MM.1S (cell line): Measurements from ENCODE around the gene SERTM2.

ENCODE experiments used
- DNase-seq: peaks from one replicate; pipeline ENCODE4 v3.0.0-alpha.2; 2015
- H2AFZ ChIP-seq: fragments of 300-600 bp; sonication (generic); 2 replicates; pipeline ENCODE4 v1.6.0; 2016; ENCODE audit warnings: antibody characterized with exemption, low read length
- H3F3A ChIP-seq: fragments of 300-600 bp; sonication (generic); 2 replicates; pipeline ENCODE4 v1.6.1; 2016; ENCODE audit warnings: mild to moderate bottlenecking, antibody characterized with exemption, low read length, moderate library complexity, mixed read lengths; ENCODE audit not compliant: insufficient read depth
- H3K27ac ChIP-seq: fragments of 300-600 bp; sonication (generic); 2 replicates; pipeline ENCODE4 v1.5.1; 2016; ENCODE audit warnings: mild to moderate bottlenecking, low read length
- H3K27me3 ChIP-seq: fragments of 300-600 bp; sonication (generic); replicated peaks from 2 replicates; pipeline ENCODE4 v1.6.0; 2016; ENCODE audit warnings: low read length; ENCODE audit not compliant: insufficient read depth
- H3K36me3 ChIP-seq: fragments of 300-600 bp; sonication (generic); replicated peaks from 2 replicates; pipeline ENCODE4 v1.6.1; 2016; ENCODE audit warnings: mild to moderate bottlenecking, low read length, mixed read lengths; ENCODE audit not compliant: insufficient read depth
- H3K4me1 ChIP-seq: fragments of 300-600 bp; sonication (generic); 2 replicates; pipeline ENCODE4 v1.6.1; 2016; ENCODE audit warnings: low read length, mixed read lengths
- H3K4me2 ChIP-seq: fragments of 300-600 bp; sonication (generic); 2 replicates; pipeline ENCODE4 v1.6.0; 2016; ENCODE audit warnings: low read depth, low read length
- H3K4me3 ChIP-seq: fragments of 300-600 bp; sonication (generic); 2 replicates; pipeline ENCODE4 v1.5.1; 2016; ENCODE audit warnings: low read length, mixed read lengths
- H3K79me2 ChIP-seq: fragments of 300-600 bp; sonication (generic); 2 replicates; pipeline ENCODE4 v1.6.1; 2016; ENCODE audit warnings: mixed run types, low read length, mixed read lengths
- H3K9ac ChIP-seq: fragments of 300-600 bp; sonication (generic); 2 replicates; pipeline ENCODE4 v1.6.1; 2016; ENCODE audit warnings: low read length, mixed read lengths
- H3K9me2 ChIP-seq: fragments of 300-600 bp; sonication (generic); replicated peaks from 2 replicates; pipeline ENCODE4 v1.6.1; 2016; ENCODE audit warnings: mild to moderate bottlenecking, low read length, mixed read lengths; ENCODE audit not compliant: insufficient read depth
- H3K9me3 ChIP-seq: fragments of 300-600 bp; sonication (generic); replicated peaks from 2 replicates; pipeline ENCODE4 v1.6.1; 2016; ENCODE audit warnings: mild to moderate bottlenecking, low read length, mixed read lengths; ENCODE audit not compliant: insufficient read depth
- H4K20me1 ChIP-seq: fragments of 300-600 bp; sonication (generic); 2 replicates; pipeline ENCODE4 v1.6.1; 2016; ENCODE audit warnings: mild to moderate bottlenecking, low read length, moderate library complexity, mixed read lengths; ENCODE audit not compliant: insufficient read depth
- EZH2 ChIP-seq: fragments of 300-600 bp; sonication (generic); optimal IDR thresholded peaks from 2 replicates; pipeline ENCODE3; 2017; ENCODE audit warnings: low read depth, mild to moderate bottlenecking, antibody characterized with exemption, low read length, mixed read lengths
- EZH2phosphoT487 ChIP-seq: fragments of 300-600 bp; sonication (generic); IDR thresholded peaks from 2 replicates; pipeline ENCODE4 v1.6.1; 2018; ENCODE audit warnings: antibody characterized with exemption, low read length
- TF ChIP-seq, protein P1 (sequence below): fragments of 300-600 bp; sonication (generic); IDR thresholded peaks from 2 replicates; pipeline ENCODE4 v1.5.1; 2016; ENCODE audit warnings: antibody characterized with exemption, low read length, mixed read lengths

Gene SERTM2

GRCh38 chrX:111515298-111515697 is 3.9 kb downstream of the SERTM2 start:
- H3K9me3 ChIP-seq = no peaks in the 10 kb centered on the region
- H3K4me1 ChIP-seq = no peaks in the 10 kb centered on the region; the same call in 1 of the 2 replicates
- H3F3A ChIP-seq = no peaks in the 10 kb centered on the region
- H2AFZ ChIP-seq = no peak overlapping the region
- no peaks in the 10 kb centered on the region for H3K27me3 ChIP-seq
- no peak overlapping the region for H3K4me3 ChIP-seq
- H3K36me3 ChIP-seq = no peaks in the 10 kb centered on the region
- no peak overlapping the region for H3K27ac ChIP-seq
- H3K4me2 ChIP-seq = no peak overlapping the region
- no peaks in the 10 kb centered on the region for H3K79me2 ChIP-seq
- H3K9me2 ChIP-seq = no peaks in the 10 kb centered on the region
- H3K9ac ChIP-seq = no peak overlapping the region
- no peak for DNase-seq
- no peaks in the 10 kb centered on the region for H4K20me1 ChIP-seq
- TF ChIP-seq EZH2phosphoT487 = no peak
- no peak for TF ChIP-seq EZH2
- TF ChIP-seq, protein P1, sequence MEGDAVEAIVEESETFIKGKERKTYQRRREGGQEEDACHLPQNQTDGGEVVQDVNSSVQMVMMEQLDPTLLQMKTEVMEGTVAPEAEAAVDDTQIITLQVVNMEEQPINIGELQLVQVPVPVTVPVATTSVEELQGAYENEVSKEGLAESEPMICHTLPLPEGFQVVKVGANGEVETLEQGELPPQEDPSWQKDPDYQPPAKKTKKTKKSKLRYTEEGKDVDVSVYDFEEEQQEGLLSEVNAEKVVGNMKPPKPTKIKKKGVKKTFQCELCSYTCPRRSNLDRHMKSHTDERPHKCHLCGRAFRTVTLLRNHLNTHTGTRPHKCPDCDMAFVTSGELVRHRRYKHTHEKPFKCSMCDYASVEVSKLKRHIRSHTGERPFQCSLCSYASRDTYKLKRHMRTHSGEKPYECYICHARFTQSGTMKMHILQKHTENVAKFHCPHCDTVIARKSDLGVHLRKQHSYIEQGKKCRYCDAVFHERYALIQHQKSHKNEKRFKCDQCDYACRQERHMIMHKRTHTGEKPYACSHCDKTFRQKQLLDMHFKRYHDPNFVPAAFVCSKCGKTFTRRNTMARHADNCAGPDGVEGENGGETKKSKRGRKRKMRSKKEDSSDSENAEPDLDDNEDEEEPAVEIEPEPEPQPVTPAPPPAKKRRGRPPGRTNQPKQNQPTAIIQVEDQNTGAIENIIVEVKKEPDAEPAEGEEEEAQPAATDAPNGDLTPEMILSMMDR = no peak

- H3K9ac ChIP-seq = no peak overlapping the region
- DNase-seq = no peak
- H3K4me2 ChIP-seq = peak overlapping the region; percentile 22; the same call in 1 of the 2 replicates
- no peaks in the 10 kb centered on the region for H3K27me3 ChIP-seq
- H3F3A ChIP-seq = no peaks in the 10 kb centered on the region
- no peaks in the 10 kb centered on the region for H3K79me2 ChIP-seq
- H3K9me2 ChIP-seq = no peaks in the 10 kb centered on the region
- no peaks in the 10 kb centered on the region; the same call in 1 of the 2 replicates for H3K4me1 ChIP-seq
- H4K20me1 ChIP-seq = no peaks in the 10 kb centered on the region
- no peak for TF ChIP-seq EZH2phosphoT487
- no peak overlapping the region for H3K27ac ChIP-seq
- no peaks in the 10 kb centered on the region for H3K9me3 ChIP-seq
- H2AFZ ChIP-seq = no peak overlapping the region
- no peak overlapping the region for H3K4me3 ChIP-seq
- H3K36me3 ChIP-seq = no peaks in the 10 kb centered on the region
Measured at GRCh38 chrX:111518667-111519066, 7.2 kb downstream of the SERTM2 start.

- H3K27ac ChIP-seq = peak overlapping the region; percentile 55; the same call in 1 of the 2 replicates
Measured at GRCh38 chrX:111519215-111519614, 7.8 kb downstream of the SERTM2 start.

DNA sequence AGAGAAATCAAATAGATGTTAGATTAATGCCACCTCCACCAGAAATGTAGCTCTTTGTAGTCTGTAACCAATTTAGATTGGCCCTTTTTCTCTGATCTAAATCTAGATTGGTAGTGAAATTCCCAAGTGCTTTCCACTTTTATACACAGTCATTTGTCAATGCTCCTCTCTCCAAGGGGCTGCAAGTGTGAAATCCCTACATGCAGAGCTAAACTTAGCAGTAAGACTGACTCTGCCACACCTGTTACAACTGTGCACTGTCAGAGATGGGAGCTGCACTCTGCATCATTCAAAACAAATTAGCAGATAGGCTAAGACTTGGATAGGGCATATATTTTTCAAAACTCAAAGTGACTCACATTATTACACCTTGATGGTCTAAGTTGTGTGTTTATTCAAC is 9.1 kb downstream of the SERTM2 start:
- H3K9me2 ChIP-seq = no peaks in the 10 kb centered on the region
- H3K27me3 ChIP-seq = no peaks in the 10 kb centered on the region
- no peaks in the 10 kb centered on the region for H3K79me2 ChIP-seq
- H3K27ac ChIP-seq = no peak overlapping the region
- H3F3A ChIP-seq = no peaks in the 10 kb centered on the region
- DNase-seq = peak; percentile 7
- no peaks in the 10 kb centered on the region; the same call in 1 of the 2 replicates for H3K4me1 ChIP-seq
- H2AFZ ChIP-seq = no peak overlapping the region
- no peak overlapping the region for H3K9ac ChIP-seq
- no peak overlapping the region for H3K4me3 ChIP-seq
- no peak for TF ChIP-seq EZH2phosphoT487
- TF ChIP-seq, protein P1 = no peak
- no peak for TF ChIP-seq EZH2
- no peaks in the 10 kb centered on the region for H3K36me3 ChIP-seq
- no peak overlapping the region for H3K4me2 ChIP-seq
- no peaks in the 10 kb centered on the region for H4K20me1 ChIP-seq
- H3K9me3 ChIP-seq = no peaks in the 10 kb centered on the region

More at GRCh38 chrX:111519215-111519614, 7.8 kb downstream of the SERTM2 start:
- no peaks in the 10 kb centered on the region for H3K9me2 ChIP-seq
- peak overlapping the region; percentile 22; the same call in 1 of the 2 replicates for H3K4me2 ChIP-seq
- TF ChIP-seq, protein P1 = no peak
- TF ChIP-seq EZH2 = no peak
- TF ChIP-seq EZH2phosphoT487 = no peak
- no peaks in the 10 kb centered on the region for H3K27me3 ChIP-seq
- no peak overlapping the region for H2AFZ ChIP-seq
- no peaks in the 10 kb centered on the region for H3K79me2 ChIP-seq
- no peaks in the 10 kb centered on the region for H3F3A ChIP-seq
- H3K4me3 ChIP-seq = no peak overlapping the region
- H4K20me1 ChIP-seq = no peaks in the 10 kb centered on the region
- no peaks in the 10 kb centered on the region; the same call in 1 of the 2 replicates for H3K4me1 ChIP-seq
- H3K9ac ChIP-seq = no peak overlapping the region; the same call in 1 of the 2 replicates
- no peaks in the 10 kb centered on the region for H3K36me3 ChIP-seq
- H3K9me3 ChIP-seq = no peaks in the 10 kb centered on the region
- DNase-seq = peak; percentile 56
